Adrenal gland (tissue), 12 donors: ENCODE measurements around the gene HMMR. TPM values are rescaled to one million over a fixed set of nuclear protein-coding genes. Genes with fewer than 3 reads are reported as not detected.
A peak's percentile ranks its signal among the peaks of the same experiment; 100 is the strongest.

Experiments
- DNase-seq, 7 donors: peaks; one replicate each; pipeline ENCODE4 v3.0.0-alpha.2; 2019 to 2020
- H3K27ac ChIP-seq, 5 donors: fragments of 200-600 bp; sonication (generic) in 4 of 5; 1 replicate in 3 of 5; 2 replicates in 2 of 5; pipeline versions ENCODE4 v1.5.1 to v1.8.0; 2016 to 2020; ENCODE audit warnings: mild to moderate bottlenecking in 1 of 5
- H3K27me3 ChIP-seq: fragments of 200-600 bp; 2 replicates; pipeline ENCODE4 v1.8.0; 2021
- H3K36me3 ChIP-seq, 2 donors: fragments of 200-600 bp; replicated peaks in 1 of 2; 1 replicate in 1 of 2; 2 replicates in 1 of 2; pipeline versions ENCODE4 v1.5.1 to v1.8.0; 2018 to 2022
- H3K4me1 ChIP-seq, 2 donors: fragments of 200-600 bp; replicated peaks in 1 of 2; 1 replicate in 1 of 2; 2 replicates in 1 of 2; pipeline versions ENCODE4 v1.5.1 to v1.8.0; 2018 to 2021
- H3K4me3 ChIP-seq, 4 donors: fragments of 200-600 bp; sonication (generic) in 3 of 4; one replicate each; pipeline ENCODE4 v1.5.1; 2016 to 2018
- H3K9me3 ChIP-seq, 3 donors: fragments of 200-600 bp; sonication (generic) in 1 of 3; replicated peaks in 1 of 3; 1 replicate in 2 of 3; 2 replicates in 1 of 3; pipeline versions ENCODE4 v1.5.1 to v1.8.0; 2016 to 2021
- CTCF ChIP-seq, 6 experiments: fragments of 450-650 bp in 4 of 6; fragments of 200-600 bp in 2 of 6; sonication (generic) in 1 of 6; IDR thresholded peaks; 1 replicate in 5 of 6; 2 replicates in 1 of 6; pipeline versions ENCODE4 v1.5.1 to v1.8.0; 2016 to 2021; ENCODE audit warnings: antibody characterized with exemption in 6 of 6, mild to moderate bottlenecking in 2 of 6, moderate library complexity in 1 of 6
- POLR2A ChIP-seq, 2 donors: fragments of 450-650 bp; IDR thresholded peaks; one replicate each; pipeline ENCODE4 v1.6.1; 2017; ENCODE audit warnings: antibody characterized with exemption in 2 of 2, mild to moderate bottlenecking in 2 of 2, moderate library complexity in 1 of 2
- whole genome bisulfite sequencing, 4 donors: extraction: QIAGEN DNeasy Blood & Tissue Kit in 2 of 4; methylation state at CpG; one replicate each; pipeline versions ENCODE4 v1.1.5 to v1.1.7; 2013 to 2017; 5-methylcytosine and 5-hydroxymethylcytosine counted together
- intact Hi-C, 2 donors: fragments of 100-400 bp; cut with DNase I; formaldehyde crosslinking; loops; one replicate each; pipeline versions ENCODE4 v1.14.1 to v1.15.0; 2022 to 2023
- polyA plus RNA-seq, 3 donors: library from polyadenylated mRNA; stranded (reverse); fragments of 200-250 nt in 2 of 3; fragments of 350-450 nt in 1 of 3; fragmentation: Illumina TruSeq in 1 of 3; extraction: RNeasy Lipid Tissue Mini Kit (QIAGEN cat#74804) in 1 of 3; gene quantifications; one replicate each; pipeline ENCODE4 v1.2.3, GENCODE V29; 2013 to 2014
- total RNA-seq, 9 donors: library from RNA; depleted of rRNA in 4 of 9; stranded (reverse); fragments of >200 nt in 4 of 9; fragments of 120-200 nt in 1 of 9; fragmentation: NEBNext Ultra II Directional in 1 of 9; extraction: Animal tissue kit (Norgen Biotek cat#: 25700) in 1 of 9; gene quantifications; one replicate each; pipeline versions ENCODE4 v1.1.0 to v1.2.4, GENCODE V29; 2013 to 2023
- donor health status: healthy with polysubstance abuse.
- donor health status: Bipolar disorder and iron deficiency.
- donor health status: DM: yes; HTN: yes; CAD: no.
- donor health status: DM: no; HTN: no; CAD: no.
- donor health status: DM: no; HTN: no; CAD: no.
- donor health status: DM: yes; HTN: yes; CAD: no.

The HMMR gene
- total and polyA plus RNA-seq, 12 donors = 0.24 to 10.3 (median 1.5) TPM; not detected in 1

GRCh38 chr5:163496286-163496685 lies 35.9 kb downstream of the HMMR start:
- no peak for TF ChIP-seq POLR2A (IDR thresholded peaks at IDR 0.05)
- no peak for TF ChIP-seq CTCF (IDR thresholded peaks at IDR 0.05)
- no peak overlapping the region for H3K27ac ChIP-seq
- no peak overlapping the region for H3K4me3 ChIP-seq
- no peaks in the 10 kb centered on the region for H3K4me1 ChIP-seq
- DNase-seq = no peak
- 92 to 96% (median 95%) methylated on average over 1 of the region's 1 CpG for WGBS, 4 donors
- H3K27me3 ChIP-seq = no peaks in the 10 kb centered on the region
- no peaks in the 10 kb centered on the region for H3K9me3 ChIP-seq
- intact Hi-C loops = no loop called here
- H3K36me3 ChIP-seq = no peaks in the 10 kb centered on the region

GRCh38 chr5:163497315-163497714 lies 36.9 kb downstream of the HMMR start:
- DNase-seq = no peak
- H3K27ac ChIP-seq = no peak overlapping the region
- WGBS, 4 donors = 79 to 86% (median 83%) methylated on average over 3 of the region's 3 CpGs
- H3K4me3 ChIP-seq = no peak overlapping the region
- no peaks in the 10 kb centered on the region for H3K27me3 ChIP-seq
- peaks cover 0 to 1% of the 10 kb centered on the region in 2 donors for H3K4me1 ChIP-seq
- TF ChIP-seq CTCF (IDR thresholded peaks at IDR 0.05) = no peak
- TF ChIP-seq POLR2A (IDR thresholded peaks at IDR 0.05) = no peak
- no peaks in the 10 kb centered on the region for H3K9me3 ChIP-seq
- no peaks in the 10 kb centered on the region for H3K36me3 ChIP-seq
- intact Hi-C loops = no loop called here

- TF ChIP-seq POLR2A (IDR thresholded peaks at IDR 0.05) (no peak), CTCF (IDR thresholded peaks at IDR 0.05) (no peak)
- 75 to 92% (median 83%) methylated on average over 1 of the region's 1 CpG for WGBS, 4 donors
- no peaks in the 10 kb centered on the region for H3K27me3 ChIP-seq
- H3K36me3 ChIP-seq = no peaks in the 10 kb centered on the region
- intact Hi-C loops = no loop called here
- H3K4me1 ChIP-seq = peaks cover 0 to 11% of the 10 kb centered on the region in 2 donors
- H3K27ac ChIP-seq = no peak overlapping the region
- no peak overlapping the region for H3K4me3 ChIP-seq
- H3K9me3 ChIP-seq = no peaks in the 10 kb centered on the region
- DNase-seq = no peak
Observed at GRCh38 chr5:163498886-163499285, 38.5 kb downstream of the HMMR start.

GRCh38 chr5:163502521-163502920 lies 42.1 kb downstream of the HMMR start:
- 31 to 54% (median 39%) methylated on average over 8 of the region's 8 CpGs for WGBS, 4 donors
- intact Hi-C loops = no loop called here

More at GRCh38 chr5:163502521-163502920, 42.1 kb downstream of the HMMR start:
- no peaks in the 10 kb centered on the region for H3K36me3 ChIP-seq
- no peaks in the 10 kb centered on the region for H3K9me3 ChIP-seq
- peak overlapping the region; percentile 64 to 100 (median 98) for H3K27ac ChIP-seq
- H3K4me3 ChIP-seq = peak overlapping the region in 2 of 4 donors; percentile 30 to 93
- TF ChIP-seq CTCF (IDR thresholded peaks at IDR 0.05) = no peak
- no peak for TF ChIP-seq POLR2A (IDR thresholded peaks at IDR 0.05)
- no peaks in the 10 kb centered on the region for H3K27me3 ChIP-seq
- no peak for DNase-seq
- H3K4me1 ChIP-seq = peaks cover 7 to 33% of the 10 kb centered on the region in 2 donors
